GM03348 (cell line): ENCODE data around the gene SLC25A13.
A peak's percentile ranks its signal among the peaks of the same experiment; 100 is the strongest.

Experiments used
- DNase-seq: peaks from one replicate; pipeline ENCODE4 v3.0.0; 2012; ENCODE audit warnings: low spot score

Gene SLC25A13

DNA sequence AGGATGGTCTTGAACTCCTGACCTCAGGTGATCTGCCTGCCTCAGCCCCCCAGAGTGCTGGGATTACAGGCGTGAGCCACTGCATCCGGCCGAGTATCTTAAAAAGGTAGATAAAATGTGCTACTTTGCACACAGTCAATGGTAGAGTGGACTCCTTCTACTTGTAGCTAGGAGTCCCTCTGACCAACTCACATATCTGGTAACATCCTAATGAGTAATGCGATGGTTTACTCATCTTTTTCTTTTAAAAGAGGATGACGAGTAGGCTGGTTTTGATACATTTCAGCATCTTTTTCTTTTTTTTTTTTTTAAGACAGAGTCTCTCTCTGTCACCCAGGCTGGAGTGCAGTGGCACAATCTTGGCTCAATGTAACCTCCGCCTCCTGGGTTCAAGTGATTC, 167.4 kb downstream of the SLC25A13 start:
- peak; percentile 16 for DNase-seq

GRCh38 chr7:96152706-96153105, 169.2 kb downstream of the SLC25A13 start:
- no peak for DNase-seq

DNA sequence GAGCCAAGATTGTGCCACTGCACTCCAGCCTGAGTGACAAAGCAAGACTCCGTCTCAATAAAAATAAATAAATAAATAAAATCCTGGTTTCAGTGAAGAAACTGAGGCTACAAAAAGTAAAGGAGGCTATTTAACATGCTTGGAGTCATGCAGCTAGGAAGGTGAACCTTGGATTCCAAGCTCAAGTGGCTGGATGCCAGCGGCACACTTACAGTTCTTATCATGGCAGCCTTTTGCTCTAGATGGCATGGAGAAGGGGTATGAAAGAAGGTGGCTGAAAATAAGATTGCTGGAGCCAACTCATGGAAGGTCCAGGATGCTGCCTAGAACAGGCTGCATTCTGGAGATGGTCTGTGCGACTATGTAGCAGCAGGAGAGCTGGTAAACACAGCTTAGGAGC, 170.0 kb downstream of the SLC25A13 start:
- DNase-seq = no peak

DNA sequence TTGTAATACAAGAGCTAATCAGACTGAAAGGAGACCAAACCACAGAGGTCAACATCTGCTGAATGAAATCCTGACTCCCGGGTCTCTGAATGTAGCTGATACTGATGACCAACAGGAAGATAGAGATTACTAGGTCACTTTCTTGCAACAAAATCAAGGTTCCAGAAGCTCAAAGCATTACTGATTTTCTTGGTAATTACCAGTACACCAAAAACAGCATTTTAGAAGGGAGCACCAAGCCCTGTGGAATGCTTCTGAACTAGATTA, 177.7 kb downstream of the SLC25A13 start:
- DNase-seq = no peak

DNA sequence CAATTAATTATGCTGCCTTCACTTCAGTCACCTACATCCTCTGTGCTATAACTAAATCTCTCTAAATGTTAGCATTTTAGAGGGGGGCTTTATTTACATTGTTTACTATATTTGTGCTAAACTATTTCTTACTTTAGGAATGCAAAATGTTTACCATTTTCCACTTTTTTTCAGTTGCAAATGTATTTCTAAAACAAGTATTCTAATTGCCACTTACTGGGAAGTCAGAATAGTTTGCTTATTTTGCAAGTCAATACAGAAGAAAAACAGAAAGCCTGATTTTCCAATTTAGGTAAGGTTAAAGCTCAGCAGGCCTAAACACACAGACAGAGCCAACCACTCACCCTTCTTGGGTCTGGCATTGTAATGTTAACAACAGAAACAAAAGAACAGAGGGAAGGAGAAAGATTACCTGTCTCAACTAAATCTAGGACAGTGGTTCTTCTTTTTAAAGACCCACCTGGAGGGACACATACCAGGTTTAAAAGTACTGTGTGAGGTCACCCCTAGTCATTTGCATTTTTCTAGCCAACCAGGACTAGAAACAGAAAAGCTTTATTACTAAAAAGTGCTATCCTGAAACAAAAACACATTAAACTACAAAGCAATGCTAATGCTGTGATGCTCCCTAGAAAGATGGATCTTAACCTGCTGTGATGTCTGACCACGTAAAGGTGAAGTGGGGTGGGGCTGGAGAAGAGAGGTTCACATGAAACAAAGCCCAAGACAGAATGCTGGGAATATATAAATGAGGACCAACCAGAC, 178.2 kb downstream of the SLC25A13 start:
- DNase-seq = no peak

DNA sequence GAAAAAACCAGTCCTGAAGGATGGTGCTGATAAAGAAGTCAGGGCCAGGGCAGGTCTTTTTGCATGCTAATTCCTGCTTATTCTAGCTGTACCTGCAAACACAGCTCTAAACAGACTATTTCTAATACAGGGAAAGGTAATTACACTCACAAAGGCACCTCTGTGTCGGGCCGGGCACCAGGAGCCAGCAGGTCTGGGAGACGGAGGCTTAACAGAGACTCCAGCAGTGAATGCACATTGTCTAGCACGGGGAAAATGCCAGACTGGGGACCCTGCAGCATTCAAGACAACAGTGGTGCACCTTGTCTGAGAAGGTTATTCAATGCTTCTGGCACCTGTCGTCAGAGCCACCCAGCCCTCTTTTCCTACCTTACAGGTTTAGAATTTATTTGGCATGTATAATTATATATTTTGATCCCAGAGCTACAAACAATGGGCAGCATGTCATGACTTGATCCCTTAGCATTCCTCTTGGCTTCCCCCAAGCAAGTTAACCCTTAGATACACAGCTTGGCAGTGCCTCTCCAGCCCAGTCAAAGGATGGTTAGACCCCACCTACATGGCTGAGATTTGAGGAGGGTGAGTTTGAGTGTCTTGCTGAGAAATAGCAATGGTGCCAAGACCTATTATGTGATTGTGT, 185.2 kb downstream of the SLC25A13 start:
- DNase-seq = no peak

GRCh38 chr7:96135241-96135640, 186.7 kb downstream of the SLC25A13 start:
- no peak for DNase-seq

DNA sequence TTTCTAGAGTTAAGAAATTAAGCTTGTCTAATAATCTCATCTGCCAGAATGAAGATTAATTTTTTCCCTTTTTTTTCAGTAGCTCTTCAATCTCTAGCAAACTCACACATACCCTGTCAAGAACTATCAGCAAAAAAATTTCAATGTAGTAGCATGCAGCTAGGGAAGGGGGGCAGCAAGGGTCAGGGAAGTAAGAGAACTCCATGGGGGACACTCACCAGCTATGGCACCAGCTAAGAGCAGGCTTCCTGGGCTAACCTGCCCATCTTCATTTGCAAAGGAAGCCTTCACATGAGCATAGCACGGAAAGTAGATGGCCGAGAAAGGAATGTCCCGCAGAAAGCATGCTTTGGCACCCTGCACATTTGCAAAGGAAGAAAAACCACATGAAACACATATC, 190.4 kb downstream of the SLC25A13 start:
- no peak for DNase-seq

DNA sequence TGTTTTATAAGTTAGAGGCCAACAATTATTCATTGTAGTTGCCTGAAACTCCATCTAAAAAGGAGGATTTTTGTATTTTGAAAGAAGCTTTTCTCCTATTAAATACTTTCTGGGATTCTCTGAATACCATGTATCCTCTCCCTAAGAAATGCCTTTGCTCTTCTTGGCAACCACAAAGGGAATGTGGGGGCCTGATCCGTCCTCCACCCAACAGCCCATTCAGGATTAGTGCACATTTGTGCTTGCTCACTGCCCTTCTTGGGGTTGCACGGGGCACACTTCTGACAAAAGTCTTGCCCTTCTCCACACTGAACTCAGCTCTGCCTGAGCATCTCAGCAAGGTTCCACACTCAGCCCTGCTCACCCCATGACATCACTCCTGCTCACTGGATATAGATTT, 194.2 kb downstream of the SLC25A13 start:
- DNase-seq = no peak

DNA sequence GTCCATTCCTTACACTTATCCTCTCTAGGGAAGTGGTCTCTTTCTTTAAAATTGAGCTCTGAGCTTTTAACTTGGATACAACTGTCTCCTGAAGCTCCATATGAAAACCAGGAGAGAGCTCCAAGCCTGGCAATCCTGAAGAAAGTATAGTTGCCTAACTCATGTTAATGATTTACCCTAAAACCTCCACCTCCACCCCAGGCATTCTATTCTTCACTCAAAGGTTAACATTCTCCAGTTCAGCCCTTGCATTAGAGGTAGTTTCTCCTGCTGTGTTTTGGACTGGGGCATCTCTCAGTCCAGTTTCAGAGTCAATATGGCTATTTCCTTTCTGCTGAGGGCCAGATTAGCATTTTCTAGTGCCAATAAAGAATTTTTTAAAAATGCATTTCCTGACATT, 195.5 kb downstream of the SLC25A13 start:
- no peak for DNase-seq

- no peak for DNase-seq
These were observed 199.2 kb downstream of the SLC25A13 start for GRCh38 chr7:96122746-96123145.

DNA sequence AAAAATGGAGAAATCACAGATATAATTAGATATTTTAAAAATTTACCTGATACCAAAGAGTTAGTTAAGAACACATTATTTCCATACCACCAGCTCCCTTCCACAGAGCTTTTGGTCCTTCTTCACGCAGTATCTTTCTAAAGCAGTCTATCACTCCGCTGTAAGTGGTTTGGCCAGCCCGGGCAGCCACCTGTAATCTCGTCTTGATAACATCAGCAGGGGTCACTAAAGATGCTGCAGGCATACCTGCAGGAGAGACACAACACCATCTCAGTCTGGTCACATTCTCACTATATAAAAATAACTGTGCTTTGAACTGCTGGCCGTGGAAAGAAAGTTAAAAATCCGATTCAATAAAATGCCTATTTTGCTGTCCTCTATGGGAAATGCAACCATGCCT, 200.1 kb downstream of the SLC25A13 start:
- DNase-seq = no peak

DNA sequence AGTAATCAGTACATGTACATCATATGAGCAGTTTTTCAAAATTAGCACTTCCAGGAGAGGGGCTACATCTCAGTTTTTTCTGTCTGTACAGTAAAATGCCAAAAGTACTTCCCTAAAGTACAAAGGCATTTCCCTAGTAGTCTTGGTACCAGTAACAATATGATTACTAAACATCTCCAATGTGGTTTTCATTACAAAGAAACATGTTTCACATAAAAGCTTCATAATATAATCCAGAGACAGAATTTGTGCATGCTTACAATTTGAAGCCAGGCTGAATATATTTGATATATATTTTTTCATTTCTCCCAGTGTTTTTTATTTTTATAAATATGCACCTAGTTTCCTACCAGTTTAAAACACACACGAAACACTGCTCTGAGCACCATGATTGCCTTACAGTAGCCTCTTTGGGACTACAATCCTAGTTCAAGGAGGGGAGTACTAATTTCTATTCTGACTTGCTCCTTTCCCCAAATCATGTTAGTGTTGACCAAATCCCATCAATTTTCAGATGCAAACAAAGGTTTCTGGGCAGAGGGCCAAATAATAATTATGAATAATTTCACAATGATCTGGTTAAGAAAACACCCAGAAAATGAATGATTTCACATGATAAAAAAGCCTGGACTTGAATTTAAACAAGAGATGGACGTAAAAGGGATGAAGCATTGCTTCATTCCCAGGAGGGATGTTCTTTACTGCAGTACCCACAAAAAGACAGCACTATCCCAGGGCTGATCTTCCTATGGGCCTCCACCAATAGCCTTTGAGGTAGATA, 201.3 kb downstream of the SLC25A13 start:
- DNase-seq = peak; percentile 8

GRCh38 chr7:96118449-96119001, 203.4 kb downstream of the SLC25A13 start:
- no peak for DNase-seq

DNA sequence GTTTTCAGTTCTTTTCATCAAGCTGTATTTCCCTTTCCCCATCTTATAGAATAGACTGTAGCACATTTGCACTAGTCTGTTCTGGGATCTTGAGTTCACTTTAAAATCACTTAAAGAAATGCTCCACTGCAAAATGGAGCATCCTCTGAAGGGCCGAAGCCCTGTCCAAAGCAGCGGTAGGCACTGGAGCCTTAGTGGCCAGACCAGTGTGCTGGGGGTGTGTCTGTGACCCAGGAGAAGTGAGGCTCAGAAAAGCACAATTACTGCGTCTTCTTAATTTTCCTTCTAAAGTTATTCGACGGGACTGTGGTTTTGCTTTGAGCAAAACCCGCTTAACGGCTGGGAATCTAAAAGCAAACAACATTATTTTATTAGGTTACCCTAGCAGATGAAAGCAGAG, 205.7 kb downstream of the SLC25A13 start:
- no peak for DNase-seq

DNA sequence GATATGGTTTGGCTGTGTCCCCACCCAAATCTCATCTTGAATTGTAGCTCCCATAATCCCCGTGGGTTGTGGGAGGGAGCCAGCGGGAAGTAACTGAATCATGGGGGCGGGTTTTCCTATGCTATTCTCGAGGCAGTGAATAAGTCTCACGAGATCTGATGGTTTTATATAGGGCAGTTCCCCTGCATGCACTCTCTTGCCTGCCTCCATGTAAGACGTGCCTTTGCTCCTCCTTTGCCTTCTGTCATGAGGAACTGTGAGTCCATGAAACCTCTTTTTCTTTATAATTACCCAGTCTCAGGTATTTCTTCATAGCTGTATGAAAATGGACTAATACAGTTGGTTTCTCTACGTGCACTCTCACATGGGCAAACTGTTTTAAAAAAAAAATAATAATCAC, 207.7 kb downstream of the SLC25A13 start:
- no peak for DNase-seq

DNA sequence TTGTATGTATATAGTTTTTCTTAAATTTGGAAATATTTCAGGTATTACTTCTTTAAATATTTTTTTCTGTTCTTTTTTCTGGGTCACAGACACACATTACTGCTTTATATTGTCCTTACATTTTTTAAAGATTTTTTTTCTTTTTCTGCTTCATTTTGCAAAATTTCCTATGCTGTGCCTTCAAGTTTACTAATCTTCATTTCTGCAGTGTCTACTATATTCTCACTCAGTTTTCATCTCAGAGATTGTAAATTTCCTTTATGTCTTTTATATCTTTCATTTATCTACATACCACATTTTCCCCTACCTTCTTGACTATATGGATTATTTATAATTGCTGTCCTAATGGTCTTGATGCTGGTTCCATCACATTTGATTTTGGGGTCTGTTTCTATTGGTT, 210.5 kb downstream of the SLC25A13 start:
- no peak for DNase-seq

DNA sequence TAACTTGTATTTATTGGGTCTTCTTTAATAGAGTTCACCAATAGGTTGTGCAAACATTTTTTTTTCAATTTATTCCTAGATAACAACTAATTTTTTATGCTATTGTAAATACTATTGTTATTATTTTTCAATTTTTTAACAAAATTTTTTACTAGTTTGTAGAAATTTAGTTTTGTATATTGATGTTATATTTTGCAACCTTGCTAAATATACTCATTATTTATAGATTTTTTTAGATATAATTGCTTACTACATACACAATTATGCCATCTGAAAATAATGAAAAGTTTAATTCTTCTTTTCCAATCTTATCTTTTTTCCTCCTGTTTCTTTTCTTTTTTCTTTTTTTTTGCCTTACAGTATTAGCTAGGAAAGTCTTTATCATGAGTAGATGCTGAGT, 216.9 kb downstream of the SLC25A13 start:
- no peak for DNase-seq

GRCh38 chr7:96102096-96102811, 219.6 kb downstream of the SLC25A13 start:
- no peak for DNase-seq

- no peak for DNase-seq
These were observed 221.2 kb downstream of the SLC25A13 start for GRCh38 chr7:96100737-96101136.

- peak; percentile 9 for DNase-seq
These were observed 224.1 kb downstream of the SLC25A13 start for GRCh38 chr7:96097835-96098234.

DNA sequence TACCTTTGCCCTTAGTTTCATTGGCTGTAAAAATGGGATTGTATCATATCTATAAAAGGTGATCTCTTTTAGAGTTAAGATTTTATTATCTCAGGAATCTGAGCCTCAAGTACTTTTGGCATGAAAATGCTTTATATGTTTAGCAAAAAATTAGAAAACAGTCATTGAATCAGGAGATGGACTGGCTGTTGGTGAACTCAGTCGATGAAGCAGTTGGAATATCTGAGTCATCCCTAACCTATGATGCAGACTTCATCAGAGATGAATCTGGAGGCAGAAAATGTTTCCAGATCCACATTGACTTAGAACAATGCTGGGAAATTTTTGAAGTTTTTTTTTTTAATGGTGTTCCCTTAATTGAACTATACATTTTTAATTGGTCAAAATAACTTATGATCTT, 228.5 kb downstream of the SLC25A13 start:
- DNase-seq = peak; percentile 57
